Measurements from ENCODE around the gene SULT4A1. TPM values are rescaled to one million over a fixed set of nuclear protein-coding genes. Genes with fewer than 3 reads are reported as not detected.

SULT4A1 gene
- total and polyA plus RNA-seq, 2 experiments from 2014 or later, result 4.7 to 5.2 TPM

GRCh38 chr22:43854121-43854785, 8.1 kb downstream of the SULT4A1 start:
- no peak overlapping the region for H3K4me3 Mint-ChIP-seq

More at GRCh38 chr22:43854121-43854785, 8.1 kb downstream of the SULT4A1 start:
- H3K27me3 ChIP-seq (ENCODE audit: insufficient read depth), result no peaks in the 10 kb centered on the region
- peaks cover 11% of the 10 kb centered on the region for H3K27me3 Mint-ChIP-seq (ENCODE audit: insufficient read depth, low read depth, poor library complexity)
- no peak overlapping the region for H3K4me2 ChIP-seq
- no peak overlapping the region for H3K4me3 ChIP-seq
- no peak for ATAC-seq
- peaks cover 35% of the 10 kb centered on the region for H3K4me1 Mint-ChIP-seq
- H3K27ac Mint-ChIP-seq, result no peak overlapping the region
- no peaks in the 10 kb centered on the region; the same call in 1 of the 2 replicates for H3K36me3 ChIP-seq (ENCODE audit: insufficient read depth)
- peaks cover 11% of the 10 kb centered on the region for H3K4me1 ChIP-seq (ENCODE audit: insufficient read depth)
- H3K79me2 ChIP-seq (replicated peaks; ENCODE audit: insufficient read depth), result peaks cover 78% of the 10 kb centered on the region
- no peaks in the 10 kb centered on the region for H3F3A ChIP-seq (replicated peaks; ENCODE audit: low read depth)
- H3K36me3 Mint-ChIP-seq (ENCODE audit: low read depth), result peaks cover 25% of the 10 kb centered on the region
- no peak for DNase-seq (ENCODE audit: low spot score)
- peaks cover 14% of the 10 kb centered on the region for H3K9me3 Mint-ChIP-seq
- no peak for TF ChIP-seq CREB1 (CRISPR knock-in tag; IDR thresholded peaks at IDR 0.05; ENCODE audit: low read depth)
- no peak for TF ChIP-seq JUNB (IDR thresholded peaks at IDR 0.05; ENCODE audit: unreplicated experiment)
- TF ChIP-seq ZNF331 (CRISPR knock-in tag; IDR thresholded peaks at IDR 0.05; ENCODE audit: low read depth), result no peak
- no peak for TF ChIP-seq CTCF (conservative IDR thresholded peaks at IDR 0.05; ENCODE audit: low read depth in 2 of 2)
- no peak for TF ChIP-seq ZNF462 (CRISPR knock-in tag; IDR thresholded peaks at IDR 0.05)
- no peak for TF ChIP-seq REST (IDR thresholded peaks at IDR 0.05; ENCODE audit: unreplicated experiment)
- no peaks in the 10 kb centered on the region for H3K9me2 ChIP-seq (ENCODE audit: insufficient read depth)
- no peak overlapping the region for H3K27ac ChIP-seq (ENCODE audit: low read depth)
- H4K20me1 ChIP-seq (replicated peaks; ENCODE audit: insufficient read depth), result no peaks in the 10 kb centered on the region; the same call in none of the 2 replicates
- no peak overlapping the region for H2AFZ ChIP-seq

All from GM23338 (cell line).